Ascending aorta (tissue), 2 donors: ENCODE measurements around the gene STAB1. TPM values are rescaled to one million over a fixed set of nuclear protein-coding genes. Genes with fewer than 3 reads are reported as not detected.

Experiments used
- DNase-seq, 2 donors: peaks; one replicate each; pipeline ENCODE4 v3.0.0-alpha.2; 2019; ENCODE audit warnings: low spot score in 2 of 2
- H3K27ac ChIP-seq, 2 donors: fragments of 200-600 bp; sonication (generic); one replicate each; pipeline ENCODE4 v1.5.1; 2016 to 2017; ENCODE audit warnings: mild to moderate bottlenecking in 1 of 2
- H3K27me3 ChIP-seq: fragments of 200-600 bp; sonication (generic); one replicate; pipeline ENCODE4 v1.5.1; 2017
- H3K36me3 ChIP-seq, 2 donors: fragments of 200-600 bp; sonication (generic); one replicate each; pipeline ENCODE4 v1.5.1; 2016
- H3K4me1 ChIP-seq, 2 donors: fragments of 200-600 bp; sonication (generic); one replicate each; pipeline ENCODE4 v1.5.1; 2016 to 2017; ENCODE audit warnings: mild to moderate bottlenecking in 1 of 2
- H3K4me3 ChIP-seq, 2 donors: fragments of 200-600 bp; sonication (generic); one replicate each; pipeline ENCODE4 v1.5.1; 2016 to 2017; ENCODE audit warnings: mild to moderate bottlenecking in 1 of 2
- H3K9me3 ChIP-seq, 2 donors: fragments of 200-600 bp; sonication (generic); one replicate each; pipeline ENCODE4 v1.5.1; 2016
- CTCF ChIP-seq, 3 experiments: fragments of 200-600 bp in 2 of 3; fragments of 450-650 bp in 1 of 3; sonication (generic) in 2 of 3; IDR thresholded peaks; one replicate each; pipeline ENCODE4 v1.5.1; 2016 to 2019; ENCODE audit warnings: antibody characterized with exemption in 3 of 3, mild to moderate bottlenecking in 1 of 3, moderate library complexity in 1 of 3
- intact Hi-C: fragments of 100-400 bp; cut with DNase I; formaldehyde crosslinking; loops from one replicate; pipeline ENCODE4 v1.15.1; 2023
- total RNA-seq: library from RNA; depleted of rRNA; stranded (reverse); fragments of >200 nt; gene quantifications from one replicate; pipeline ENCODE4 v1.1.0, GENCODE V29; 2016

The STAB1 gene
- total RNA-seq, 1 donor from 2014 or later: 363 TPM

- H3K27ac ChIP-seq: peak overlapping the region; percentile 29 to 89
- TF ChIP-seq CTCF (IDR thresholded peaks at IDR 0.05): no peak
- H3K4me3 ChIP-seq: peak overlapping the region in 1 of 2 donors; percentile 36
- no peak for DNase-seq
- no peaks in the 10 kb centered on the region for H3K9me3 ChIP-seq
- intact Hi-C loops: loop anchor here (2.0 to 10.0 kb wide), 5 partner anchors 63 to 383 kb away; partner anchors contain the start of genes GNL3, NISCH, PBRM1 and POC1A
- H3K36me3 ChIP-seq: no peaks in the 10 kb centered on the region
- H3K4me1 ChIP-seq: peaks cover 15 to 28% of the 10 kb centered on the region in 2 donors
- H3K27me3 ChIP-seq: no peaks in the 10 kb centered on the region
Observed at GRCh38 chr3:52535411-52536111, 40.4 kb downstream of the STAB1 start.

- intact Hi-C loops: loop anchor here (2.0 to 10.0 kb wide), 5 partner anchors 63 to 384 kb away; partner anchors contain the start of genes GNL3, NISCH, PBRM1 and POC1A
- H3K4me1 ChIP-seq: peaks cover 15 to 28% of the 10 kb centered on the region in 2 donors
- H3K27ac ChIP-seq: peak overlapping the region; percentile 29 to 86
- H3K4me3 ChIP-seq: peak overlapping the region in 1 of 2 donors; percentile 36
- no peaks in the 10 kb centered on the region for H3K27me3 ChIP-seq
- H3K36me3 ChIP-seq: peaks cover 0 to 4% of the 10 kb centered on the region in 2 donors
- H3K9me3 ChIP-seq: no peaks in the 10 kb centered on the region
- TF ChIP-seq CTCF (IDR thresholded peaks at IDR 0.05): no peak
- no peak for DNase-seq
Observed at GRCh38 chr3:52536112-52536368, 40.9 kb downstream of the STAB1 start.

DNA sequence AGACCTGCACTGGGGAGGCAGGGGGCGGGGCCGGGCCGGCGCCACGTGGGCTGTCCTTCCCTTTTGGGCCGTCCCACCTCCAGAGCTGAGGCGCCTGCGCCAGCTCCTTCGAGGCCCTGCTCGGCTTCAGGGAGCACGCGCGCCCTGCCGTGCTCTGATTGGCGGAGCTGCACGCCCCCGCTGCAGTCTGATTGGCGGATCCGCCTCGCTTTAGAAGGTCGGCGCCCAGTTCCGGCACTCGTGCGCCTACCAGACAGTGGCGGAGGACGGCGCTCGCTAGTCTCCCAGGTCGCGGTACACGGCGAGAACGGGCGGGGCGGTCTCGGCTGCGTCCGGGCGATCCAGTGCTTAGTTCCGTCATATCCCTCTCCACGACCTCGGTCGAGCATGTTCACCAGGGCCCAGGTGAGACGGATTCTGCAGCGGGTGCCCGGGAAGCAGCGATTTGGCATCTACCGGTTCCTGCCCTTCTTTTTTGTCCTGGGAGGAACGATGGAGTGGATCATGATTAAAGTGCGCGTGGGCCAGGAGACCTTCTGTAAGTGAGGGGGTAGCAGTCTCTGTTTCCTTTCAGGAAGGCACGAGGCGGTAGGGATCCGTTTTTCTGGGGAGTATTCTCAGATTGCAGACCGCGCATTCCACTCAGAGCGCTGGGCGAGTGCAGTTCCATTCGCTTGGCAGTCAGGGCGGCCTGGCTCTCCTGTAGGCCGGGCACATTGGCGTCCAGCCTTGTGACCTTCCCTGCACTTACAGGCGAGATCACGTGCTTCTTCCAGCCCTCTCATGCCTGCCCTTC, 41.4 kb downstream of the STAB1 start, which contains the start of gene UQCC5:
UQCC5 (plus strand) TSS at position 237 of the 796 bp plus-strand sequence; CDS start at position 388, 151 bp downstream.
- peak; percentile 95 to 98 for DNase-seq
- no peaks in the 10 kb centered on the region for H3K27me3 ChIP-seq
- intact Hi-C loops: loop anchor here (2.0 to 10.0 kb wide), 5 partner anchors 64 to 384 kb away; partner anchors contain the start of genes GNL3, NISCH, PBRM1 and POC1A
- H3K4me3 ChIP-seq: peak within 1 kb of the TSS; percentile 74 to 78
- peak within 1 kb of the TSS; percentile 80 to 86 for H3K27ac ChIP-seq
- H3K4me1 ChIP-seq: peaks cover 15 to 28% of the 10 kb centered on the region in 2 donors
- peak in 1 of 3 experiments; percentile 2 for TF ChIP-seq CTCF (IDR thresholded peaks at IDR 0.05)
- H3K9me3 ChIP-seq: no peaks in the 10 kb centered on the region
- peaks cover 0 to 6% of the 10 kb centered on the region in 2 donors for H3K36me3 ChIP-seq

- peaks cover 15 to 28% of the 10 kb centered on the region in 2 donors for H3K4me1 ChIP-seq
- H3K9me3 ChIP-seq: no peaks in the 10 kb centered on the region
- intact Hi-C loops: loop anchor here (2.0 to 10.0 kb wide), 5 partner anchors 64 to 385 kb away; partner anchors contain the start of genes GNL3, NISCH, PBRM1 and POC1A
- TF ChIP-seq CTCF (IDR thresholded peaks at IDR 0.05): no peak
- DNase-seq: no peak
- peak overlapping the region; percentile 80 to 86 for H3K27ac ChIP-seq
- no peaks in the 10 kb centered on the region for H3K27me3 ChIP-seq
- peaks cover 0 to 10% of the 10 kb centered on the region in 2 donors for H3K36me3 ChIP-seq
- peak overlapping the region; percentile 74 to 78 for H3K4me3 ChIP-seq
Observed at GRCh38 chr3:52537165-52537620, 42.1 kb downstream of the STAB1 start.

- H3K36me3 ChIP-seq: peaks cover 0 to 10% of the 10 kb centered on the region in 2 donors
- no peak for TF ChIP-seq CTCF (IDR thresholded peaks at IDR 0.05)
- intact Hi-C loops: loop anchor here (2.0 to 10.0 kb wide), 5 partner anchors 65 to 386 kb away; partner anchors contain the start of genes GNL3, NISCH, PBRM1 and POC1A
- peak overlapping the region; percentile 74 to 78 for H3K4me3 ChIP-seq
- no peaks in the 10 kb centered on the region for H3K27me3 ChIP-seq
- DNase-seq: no peak
- peak overlapping the region; percentile 80 to 86 for H3K27ac ChIP-seq
- H3K4me1 ChIP-seq: peaks cover 11 to 23% of the 10 kb centered on the region in 2 donors
- no peaks in the 10 kb centered on the region for H3K9me3 ChIP-seq
Observed at GRCh38 chr3:52537726-52538421, 42.7 kb downstream of the STAB1 start.
